Measurements from ENCODE around the gene IL4I1. TPM values are rescaled to one million over a fixed set of nuclear protein-coding genes. Genes with fewer than 3 reads are reported as not detected.

The IL4I1 gene
- total and polyA plus RNA-seq, 2 of the 8 experiments (the other 6 are each of a cell fraction or from before 2014, with no cell fraction given), result 0.41 to 0.76 TPM

- TF ChIP-seq CTCF (IDR thresholded peaks at IDR 0.05; ENCODE audit: control extremely low read depth in 1 of 3, insufficient read depth in 1 of 3, low read depth in 1 of 3, low read length in 3 of 3) (no peak), BRCA1 (IDR thresholded peaks at IDR 0.05; ENCODE audit: low read depth, low read length) (no peak), NANOG (IDR thresholded peaks at IDR 0.05; ENCODE audit: insufficient read depth, low read depth, low read length, poor library complexity, severe bottlenecking) (no peak)
Observed at GRCh38 chr19:49896863-49897621, at the start of gene IL4I1 (continued).

Data from H1 (cell line).